Activated T-cell treated with anti-CD3 and anti-CD28 coated beads, Interleukin-2, amount 50 U/mL, for 24 hours (primary cell): ENCODE measurements around the gene PCDHGA8.
"Not testable (repeated sequence)": the region's sequence is repeated elsewhere in the genome, so short reads cannot be mapped to it uniquely, and the experiment has no call there.

Experiments used
- DNase-seq: peaks from one replicate; pipeline ENCODE4 v3.0.0-alpha.2; 2020
- H3K27ac Mint-ChIP-seq: 2 replicates; pipeline ENCODE4 v1.8.0; 2020; ENCODE audit warnings: mild to moderate bottlenecking, mixed read lengths
- H3K27me3 Mint-ChIP-seq: 2 replicates; pipeline ENCODE4 v1.8.0; 2020; ENCODE audit warnings: mixed read lengths
- H3K36me3 Mint-ChIP-seq: 2 replicates; pipeline ENCODE4 v1.8.0; 2020; ENCODE audit warnings: low read depth, mixed read lengths
- H3K4me1 Mint-ChIP-seq: 2 replicates; pipeline ENCODE4 v1.8.0; 2020; ENCODE audit warnings: low read depth, mixed read lengths
- H3K4me3 Mint-ChIP-seq: 2 replicates; pipeline ENCODE4 v1.8.0; 2020; ENCODE audit warnings: mild to moderate bottlenecking, moderate library complexity, mixed read lengths
- H3K9me3 Mint-ChIP-seq: 2 replicates; pipeline ENCODE4 v1.8.0; 2020; ENCODE audit warnings: mixed read lengths

PCDHGA8 gene

DNA sequence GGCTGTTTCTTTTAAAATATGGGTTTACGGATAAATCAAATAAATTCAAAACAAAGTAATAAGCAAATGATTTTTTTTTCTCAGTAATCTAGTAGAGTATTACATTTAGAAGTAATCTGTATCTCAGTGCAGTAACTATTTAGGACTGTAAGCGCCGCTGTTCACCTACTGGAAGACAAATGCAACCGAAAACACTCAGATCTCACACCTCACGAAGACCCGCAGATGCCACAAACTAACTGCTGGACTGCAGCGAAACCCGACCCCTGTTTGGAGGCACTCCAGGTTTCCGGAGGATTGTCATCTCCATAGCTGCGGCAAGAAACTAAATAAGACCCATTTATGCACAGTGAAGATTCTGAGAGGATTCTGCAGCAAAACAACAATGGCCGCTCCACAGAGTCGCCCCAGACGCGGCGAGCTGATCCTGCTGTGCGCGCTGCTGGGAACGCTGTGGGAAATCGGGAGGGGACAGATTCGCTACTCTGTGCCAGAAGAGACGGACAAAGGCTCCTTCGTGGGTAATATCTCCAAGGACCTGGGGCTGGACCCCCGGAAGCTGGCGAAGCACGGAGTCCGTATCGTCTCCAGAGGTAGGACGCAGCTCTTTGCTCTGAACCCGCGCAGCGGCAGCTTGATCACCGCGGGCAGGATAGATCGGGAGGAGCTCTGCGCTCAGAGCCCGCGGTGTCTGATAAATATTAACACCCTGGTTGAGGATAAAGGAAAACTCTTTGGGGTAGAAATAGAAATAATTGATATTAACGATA is at the start of gene PCDHGA8:
PCDHGA8 (plus strand) TSS at position 205 of the 770 bp plus-strand sequence; CDS start at position 386, 181 bp downstream.
- no peak for DNase-seq
- Mint-ChIP-seq H3K27ac (no peak within 1 kb of the TSS), H3K4me1 (peaks cover 2% of the 10 kb centered on the region), H3K4me3 (no peak within 1 kb of the TSS), H3K9me3 (peaks cover 48% of the 10 kb centered on the region), H3K36me3 (peaks cover 22% of the 10 kb centered on the region), H3K27me3 (peaks cover 84% of the 10 kb centered on the region)

DNA sequence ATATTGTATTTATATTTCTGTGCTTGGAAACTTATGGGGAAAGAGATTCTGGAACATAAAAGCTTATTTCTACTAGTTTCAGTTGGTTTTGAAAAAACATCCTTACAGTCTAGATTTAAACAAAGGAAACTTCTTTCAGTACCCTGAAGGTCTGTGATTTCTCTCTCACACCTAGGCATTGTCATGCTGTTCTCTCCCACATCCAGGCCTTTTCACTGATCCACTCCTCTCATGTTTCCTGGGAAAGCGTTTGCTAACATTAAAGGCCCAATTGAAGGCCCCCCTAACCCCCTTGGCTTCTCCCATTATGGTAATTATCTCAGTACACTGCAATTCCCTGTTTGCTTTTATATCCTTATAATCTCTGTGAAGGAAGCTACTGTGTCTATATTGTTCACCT is 49.7 kb upstream of the PCDHGA8 start:
- DNase-seq = no peak
- peaks cover 66% of the 10 kb centered on the region for H3K9me3 Mint-ChIP-seq
- peaks cover 24% of the 10 kb centered on the region for H3K36me3 Mint-ChIP-seq
- peaks cover 4% of the 10 kb centered on the region for H3K4me1 Mint-ChIP-seq
- H3K4me3 Mint-ChIP-seq = no peak overlapping the region
- no peak overlapping the region for H3K27ac Mint-ChIP-seq
- H3K27me3 Mint-ChIP-seq = peaks cover 94% of the 10 kb centered on the region

DNA sequence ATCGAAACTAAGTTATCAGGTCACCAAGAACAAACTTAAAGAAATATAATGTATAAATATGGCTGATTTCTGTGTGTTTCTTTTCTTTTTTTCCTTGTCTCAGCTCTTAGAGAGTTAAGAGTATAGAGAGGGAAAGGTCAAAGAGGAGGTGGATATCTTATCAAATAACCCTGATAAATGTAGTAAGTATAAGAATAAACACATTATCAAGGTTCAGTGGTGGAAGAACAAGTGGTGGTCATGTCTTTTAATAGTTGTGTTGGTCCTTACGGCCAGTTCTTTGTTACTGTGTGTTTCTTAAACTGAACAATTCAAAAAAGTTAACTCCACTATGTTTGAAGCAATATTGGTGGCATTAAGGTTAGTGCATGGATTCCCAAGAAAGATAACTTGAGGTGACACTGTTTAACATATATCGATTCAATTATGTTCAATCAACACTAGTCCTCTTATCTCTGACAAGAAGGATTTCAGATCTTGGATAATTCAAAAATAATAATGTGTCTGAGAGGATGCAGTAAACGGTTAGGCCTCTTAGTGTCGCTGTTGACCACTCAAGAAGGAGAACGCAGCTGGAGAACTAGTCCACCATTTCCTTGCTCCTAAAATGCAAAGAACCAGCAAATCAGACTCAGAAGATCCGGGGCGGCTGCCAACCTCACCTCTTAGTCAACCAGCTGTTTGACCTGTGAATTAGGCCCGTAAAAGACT is 49.0 kb upstream of the PCDHGA8 start, which contains the start of gene PCDHGA3:
PCDHGA3 (plus strand) TSS at position 588 of the 711 bp plus-strand sequence. CDS start 205 bp downstream, outside the sequence.
- H3K9me3 Mint-ChIP-seq = peaks cover 63% of the 10 kb centered on the region
- peaks cover 23% of the 10 kb centered on the region for H3K36me3 Mint-ChIP-seq
- H3K4me1 Mint-ChIP-seq = peaks cover 4% of the 10 kb centered on the region
- H3K4me3 Mint-ChIP-seq = peak within 1 kb of the TSS; percentile 48
- H3K27ac Mint-ChIP-seq = no peak within 1 kb of the TSS
- DNase-seq = no peak
- peaks cover 92% of the 10 kb centered on the region for H3K27me3 Mint-ChIP-seq

DNA sequence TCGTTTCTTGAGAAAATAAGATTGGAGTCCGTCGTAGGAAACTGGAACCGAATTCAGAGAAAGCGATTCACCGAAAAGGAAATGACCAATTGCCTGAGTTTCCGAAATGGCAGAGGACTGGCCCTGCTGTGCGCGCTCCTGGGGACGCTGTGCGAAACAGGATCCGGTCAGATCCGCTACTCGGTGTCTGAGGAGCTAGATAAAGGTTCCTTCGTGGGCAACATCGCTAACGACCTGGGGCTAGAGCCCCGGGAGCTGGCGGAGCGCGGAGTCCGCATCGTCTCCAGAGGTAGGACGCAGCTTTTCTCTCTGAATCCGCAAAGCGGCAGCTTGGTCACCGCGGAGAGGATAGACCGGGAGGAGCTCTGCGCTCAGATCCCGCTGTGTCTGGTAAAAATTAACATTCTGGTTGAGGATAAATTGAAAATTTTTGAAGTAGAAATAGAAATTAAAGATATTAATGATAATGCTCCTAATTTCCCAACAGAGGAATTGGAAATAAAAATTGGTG is 48.4 kb upstream of the PCDHGA8 start:
- no peak for DNase-seq
- Mint-ChIP-seq H3K4me3 (peak overlapping the region; percentile 48), H3K27me3 (peaks cover 92% of the 10 kb centered on the region), H3K36me3 (peaks cover 20% of the 10 kb centered on the region), H3K27ac (no peak overlapping the region), H3K9me3 (peaks cover 63% of the 10 kb centered on the region), H3K4me1 (peaks cover 4% of the 10 kb centered on the region)

DNA sequence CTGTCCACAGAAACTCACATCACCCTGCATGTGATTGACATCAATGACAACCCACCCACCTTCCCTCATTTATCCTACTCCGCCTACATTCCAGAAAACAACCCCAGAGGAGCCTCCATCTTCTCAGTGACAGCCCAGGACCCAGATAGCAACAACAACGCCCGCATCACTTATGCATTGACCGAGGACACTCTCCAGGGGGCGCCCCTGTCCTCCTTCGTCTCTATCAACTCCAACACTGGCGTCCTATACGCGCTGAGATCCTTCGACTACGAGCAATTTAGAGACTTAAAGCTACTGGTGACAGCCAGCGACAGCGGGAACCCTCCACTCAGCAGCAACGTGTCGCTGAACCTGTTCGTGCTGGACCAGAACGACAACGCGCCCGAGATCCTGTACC is 47.1 kb upstream of the PCDHGA8 start:
- Mint-ChIP-seq H3K27me3 (peaks cover 89% of the 10 kb centered on the region), H3K9me3 (peaks cover 58% of the 10 kb centered on the region), H3K4me1 (peaks cover 4% of the 10 kb centered on the region), H3K4me3 (no peak overlapping the region), H3K36me3 (peaks cover 15% of the 10 kb centered on the region), H3K27ac (no peak overlapping the region)
- DNase-seq = no peak

DNA sequence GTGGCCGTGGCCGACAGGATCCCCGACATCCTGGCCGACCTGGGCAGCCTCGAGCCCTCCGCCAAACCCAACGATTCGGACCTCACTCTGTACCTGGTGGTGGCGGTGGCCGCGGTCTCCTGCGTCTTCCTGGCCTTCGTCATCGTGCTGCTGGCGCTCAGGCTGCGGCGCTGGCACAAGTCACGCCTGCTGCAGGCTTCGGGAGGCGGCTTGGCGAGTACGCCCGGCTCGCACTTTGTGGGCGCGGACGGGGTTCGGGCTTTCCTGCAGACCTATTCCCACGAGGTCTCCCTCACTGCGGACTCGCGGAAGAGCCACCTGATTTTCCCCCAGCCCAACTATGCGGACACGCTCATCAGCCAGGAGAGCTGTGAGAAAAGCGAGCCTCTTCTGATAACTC is 46.4 kb upstream of the PCDHGA8 start:
- Mint-ChIP-seq H3K27me3 (peaks cover 91% of the 10 kb centered on the region), H3K9me3 (peaks cover 62% of the 10 kb centered on the region), H3K36me3 (peaks cover 14% of the 10 kb centered on the region)
- not testable (repeated sequence) for DNase-seq, H3K27ac Mint-ChIP-seq, H3K4me1 Mint-ChIP-seq, H3K4me3 Mint-ChIP-seq

DNA sequence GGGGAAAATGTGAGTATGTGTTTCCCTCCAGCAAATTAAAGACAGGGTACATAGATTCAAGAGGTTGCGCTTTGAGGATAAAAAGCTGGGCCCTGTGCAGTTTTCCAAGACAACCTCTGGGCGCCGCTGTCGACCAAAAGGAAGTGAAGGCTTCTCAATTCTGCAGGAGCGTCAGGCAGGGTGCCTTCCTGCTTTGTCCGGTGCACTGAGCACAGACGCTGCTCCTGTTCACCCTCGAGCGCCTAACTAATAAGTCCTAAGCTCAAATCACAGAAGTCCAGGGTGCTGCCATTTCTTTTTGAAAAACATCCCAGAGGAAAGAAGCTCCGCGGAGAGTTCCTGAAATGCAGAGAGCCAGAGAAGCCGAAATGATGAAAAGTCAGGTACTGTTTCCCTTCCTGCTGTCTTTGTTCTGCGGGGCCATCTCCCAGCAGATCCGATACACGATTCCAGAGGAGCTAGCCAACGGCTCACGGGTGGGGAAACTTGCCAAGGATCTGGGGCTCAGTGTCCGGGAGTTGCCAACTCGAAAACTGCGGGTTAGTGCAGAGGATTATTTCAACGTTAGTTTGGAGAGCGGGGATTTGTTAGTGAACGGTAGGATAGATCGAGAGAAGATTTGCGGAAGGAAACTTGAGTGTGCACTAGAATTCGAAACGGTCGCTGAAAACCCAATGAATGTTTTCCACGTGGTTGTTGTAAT is 42.4 kb upstream of the PCDHGA8 start, which contains the start of gene PCDHGB1:
PCDHGB1 (plus strand) TSS at position 183 of the 703 bp plus-strand sequence; CDS start at position 345, 162 bp downstream.
- Mint-ChIP-seq H3K27me3 (peaks cover 89% of the 10 kb centered on the region), H3K4me1 (no peaks in the 10 kb centered on the region), H3K9me3 (peaks cover 38% of the 10 kb centered on the region), H3K27ac (no peak within 1 kb of the TSS), H3K4me3 (peak within 1 kb of the TSS; percentile 47), H3K36me3 (peaks cover 8% of the 10 kb centered on the region)
- DNase-seq = no peak

DNA sequence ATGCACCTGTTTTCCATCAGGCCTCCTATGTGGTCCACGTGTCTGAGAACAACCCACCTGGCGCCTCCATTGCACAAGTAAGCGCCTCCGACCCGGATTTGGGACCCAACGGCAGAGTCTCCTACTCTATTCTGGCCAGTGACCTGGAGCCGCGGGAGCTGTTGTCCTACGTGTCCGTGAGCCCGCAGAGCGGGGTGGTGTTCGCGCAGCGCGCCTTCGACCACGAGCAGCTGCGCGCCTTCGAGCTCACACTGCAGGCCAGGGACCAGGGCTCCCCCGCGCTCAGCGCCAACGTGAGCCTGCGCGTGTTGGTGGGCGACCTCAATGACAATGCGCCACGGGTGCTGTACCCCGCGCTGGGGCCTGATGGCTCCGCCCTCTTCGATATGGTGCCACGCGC is 40.8 kb upstream of the PCDHGA8 start:
- Mint-ChIP-seq H3K27ac (no peak overlapping the region), H3K27me3 (peaks cover 92% of the 10 kb centered on the region), H3K9me3 (peaks cover 46% of the 10 kb centered on the region), H3K4me3 (no peak overlapping the region), H3K36me3 (peaks cover 7% of the 10 kb centered on the region), H3K4me1 (no peaks in the 10 kb centered on the region)
- DNase-seq = no peak

DNA sequence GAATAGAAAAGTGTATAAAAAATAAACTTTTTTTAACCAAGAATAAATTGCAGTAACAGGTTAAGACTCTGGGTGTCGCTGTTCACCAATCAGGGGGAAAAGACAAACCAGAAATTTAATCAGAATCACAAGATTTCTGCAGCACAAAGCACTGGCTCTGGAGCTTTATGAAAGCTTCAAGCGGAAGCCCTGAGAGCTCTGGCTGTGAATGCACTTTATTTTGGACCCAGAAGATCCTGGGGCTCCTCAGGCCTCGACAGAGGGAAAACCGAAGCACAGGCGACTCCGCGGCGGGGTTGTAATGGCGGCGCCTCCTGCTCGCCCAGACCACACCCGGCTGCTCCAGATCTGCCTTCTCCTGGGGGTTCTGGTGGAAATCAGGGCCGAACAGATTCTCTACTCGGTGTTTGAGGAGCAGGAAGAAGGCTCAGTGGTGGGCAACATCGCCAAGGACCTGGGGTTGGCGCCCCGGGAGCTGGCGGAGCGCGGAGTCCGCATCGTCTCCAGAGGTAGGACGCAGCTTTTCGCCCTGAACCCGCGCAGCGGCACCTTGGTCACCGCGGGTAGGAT is 37.4 kb upstream of the PCDHGA8 start, which contains the start of gene PCDHGA4:
PCDHGA4 (plus strand) TSS at position 122 of the 570 bp plus-strand sequence; CDS start at position 209, 87 bp downstream.
- peaks cover 2% of the 10 kb centered on the region for H3K4me1 Mint-ChIP-seq
- peaks cover 93% of the 10 kb centered on the region for H3K27me3 Mint-ChIP-seq
- peaks cover 7% of the 10 kb centered on the region for H3K36me3 Mint-ChIP-seq
- no peak within 1 kb of the TSS for H3K4me3 Mint-ChIP-seq
- peaks cover 40% of the 10 kb centered on the region for H3K9me3 Mint-ChIP-seq
- DNase-seq = no peak
- H3K27ac Mint-ChIP-seq = no peak within 1 kb of the TSS

DNA sequence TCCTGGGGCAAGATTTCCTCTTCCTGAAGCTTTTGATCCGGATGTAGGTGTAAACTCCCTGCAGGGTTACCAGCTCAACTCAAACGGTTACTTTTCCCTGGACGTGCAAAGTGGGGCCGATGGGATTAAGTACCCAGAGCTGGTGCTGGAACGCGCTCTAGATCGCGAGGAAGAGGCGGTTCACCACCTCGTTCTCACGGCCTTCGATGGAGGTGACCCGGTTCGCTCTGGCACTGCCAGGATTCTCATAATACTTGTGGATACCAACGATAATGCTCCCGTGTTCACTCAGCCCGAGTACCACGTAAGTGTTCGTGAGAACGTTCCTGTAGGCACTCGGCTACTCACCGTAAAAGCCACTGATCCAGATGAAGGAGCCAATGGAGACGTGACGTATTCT is 36.8 kb upstream of the PCDHGA8 start:
- peaks cover 10% of the 10 kb centered on the region for H3K36me3 Mint-ChIP-seq
- peaks cover 93% of the 10 kb centered on the region for H3K27me3 Mint-ChIP-seq
- H3K9me3 Mint-ChIP-seq = peaks cover 36% of the 10 kb centered on the region
- DNase-seq = no peak
- H3K4me3 Mint-ChIP-seq = no peak overlapping the region
- H3K27ac Mint-ChIP-seq = no peak overlapping the region
- H3K4me1 Mint-ChIP-seq = peaks cover 2% of the 10 kb centered on the region

DNA sequence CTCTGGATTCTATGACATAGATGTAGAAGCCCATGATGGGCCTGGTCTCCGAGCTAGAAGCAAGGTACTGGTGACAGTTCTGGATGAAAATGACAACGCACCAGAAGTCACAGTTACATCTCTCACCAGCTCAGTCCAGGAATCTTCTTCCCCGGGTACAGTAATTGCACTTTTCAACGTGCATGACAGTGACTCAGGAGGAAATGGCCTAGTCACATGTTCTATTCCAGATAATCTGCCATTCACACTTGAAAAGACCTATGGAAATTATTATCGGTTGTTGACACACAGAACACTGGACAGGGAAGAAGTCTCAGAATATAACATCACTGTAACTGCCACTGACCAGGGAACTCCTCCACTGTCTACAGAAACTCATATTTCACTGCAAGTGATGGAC is 36.3 kb upstream of the PCDHGA8 start:
- H3K27ac Mint-ChIP-seq = no peak overlapping the region
- peaks cover 2% of the 10 kb centered on the region for H3K4me1 Mint-ChIP-seq
- peaks cover 14% of the 10 kb centered on the region for H3K36me3 Mint-ChIP-seq
- no peak for DNase-seq
- peaks cover 37% of the 10 kb centered on the region for H3K9me3 Mint-ChIP-seq
- H3K27me3 Mint-ChIP-seq = peaks cover 93% of the 10 kb centered on the region
- H3K4me3 Mint-ChIP-seq = no peak overlapping the region

DNA sequence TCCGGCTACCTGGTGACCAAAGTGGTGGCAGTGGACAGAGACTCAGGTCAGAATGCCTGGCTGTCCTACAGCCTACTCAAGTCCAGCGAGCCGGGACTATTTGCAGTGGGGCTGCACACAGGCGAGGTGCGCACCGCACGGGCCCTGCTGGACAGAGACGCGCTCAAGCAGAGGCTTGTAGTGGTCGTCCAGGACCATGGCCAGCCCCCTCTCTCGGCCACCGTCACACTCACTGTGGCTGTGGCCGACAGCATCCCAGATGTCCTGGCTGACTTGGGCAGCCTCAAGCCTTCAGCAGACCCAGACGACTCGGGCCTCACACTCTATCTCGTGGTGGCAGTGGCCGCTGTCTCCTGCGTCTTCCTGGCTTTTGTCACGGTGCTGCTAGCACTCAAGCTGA is 35.5 kb upstream of the PCDHGA8 start:
- Mint-ChIP-seq H3K9me3 (peaks cover 41% of the 10 kb centered on the region), H3K4me3 (no peak overlapping the region), H3K36me3 (peaks cover 17% of the 10 kb centered on the region), H3K27me3 (peaks cover 91% of the 10 kb centered on the region), H3K27ac (no peak overlapping the region), H3K4me1 (peaks cover 2% of the 10 kb centered on the region)
- no peak for DNase-seq

DNA sequence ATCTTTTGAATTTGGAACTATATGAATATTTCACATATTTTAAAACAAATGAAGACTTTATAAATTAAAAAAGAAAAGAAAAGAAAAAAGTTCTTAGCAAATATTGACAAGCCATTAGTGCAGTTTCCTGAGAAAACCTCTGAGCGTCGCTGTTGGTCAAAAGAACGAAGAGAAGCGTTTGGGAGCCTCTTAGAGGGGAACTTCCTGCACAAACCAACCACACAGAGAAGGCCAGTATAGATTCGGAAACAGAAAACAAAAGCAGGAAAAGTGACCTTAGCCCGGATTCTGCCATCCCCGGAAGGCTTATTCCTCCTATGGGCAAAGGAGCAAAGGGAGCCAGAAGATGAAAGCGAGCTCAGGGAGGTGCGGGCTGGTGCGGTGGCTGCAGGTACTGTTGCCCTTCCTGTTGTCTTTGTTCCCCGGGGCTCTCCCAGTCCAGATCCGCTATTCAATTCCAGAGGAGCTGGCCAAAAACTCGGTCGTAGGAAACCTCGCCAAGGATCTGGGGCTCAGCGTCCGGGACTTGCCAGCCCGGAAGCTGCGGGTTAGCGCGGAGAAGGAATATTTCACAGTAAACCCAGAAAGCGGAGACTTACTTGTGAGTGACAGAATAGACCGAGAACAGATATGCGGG is 32.5 kb upstream of the PCDHGA8 start, which contains the start of gene PCDHGB2:
PCDHGB2 (plus strand) TSS at position 205 of the 637 bp plus-strand sequence; CDS start at position 347, 142 bp downstream.
- DNase-seq = no peak
- Mint-ChIP-seq H3K4me1 (peaks cover 2% of the 10 kb centered on the region), H3K4me3 (peak within 1 kb of the TSS; percentile 50), H3K9me3 (peaks cover 59% of the 10 kb centered on the region), H3K36me3 (peaks cover 27% of the 10 kb centered on the region), H3K27ac (no peak within 1 kb of the TSS), H3K27me3 (peaks cover 93% of the 10 kb centered on the region)
